Gastroesophageal sphincter (tissue), 4 donors: ENCODE data around the gene MOV10L1. TPM values are rescaled to one million over a fixed set of nuclear protein-coding genes. Genes with fewer than 3 reads are reported as not detected.

Experiments used
- ATAC-seq: fragments of 150-250 bp; one replicate; pipeline ENCODE4 v1.9.1; 2016; ENCODE audit warnings: mild to moderate bottlenecking, moderate library complexity
- H3K27ac ChIP-seq, 4 donors: fragments of 200-600 bp; sonication (generic) in 3 of 4; 1 replicate in 3 of 4; 2 replicates in 1 of 4; pipeline ENCODE4 v1.5.1; 2016 to 2019
- H3K27me3 ChIP-seq: fragments of 200-600 bp; sonication (generic); one replicate; pipeline ENCODE4 v1.5.1; 2019
- H3K36me3 ChIP-seq, 2 donors: fragments of 200-600 bp; sonication (generic); one replicate each; pipeline ENCODE4 v1.5.1; 2019; ENCODE audit warnings: control low read depth in 1 of 2
- H3K4me1 ChIP-seq, 3 donors: fragments of 200-600 bp; sonication (generic); 1 replicate in 2 of 3; 2 replicates in 1 of 3; pipeline ENCODE4 v1.5.1; 2016 to 2019; ENCODE audit warnings: control low read depth in 2 of 3
- H3K4me3 ChIP-seq, 2 donors: fragments of 200-600 bp; sonication (generic); one replicate each; pipeline ENCODE4 v1.5.1; 2019; ENCODE audit warnings: mild to moderate bottlenecking in 1 of 2, moderate library complexity in 1 of 2
- H3K9me3 ChIP-seq, 3 donors: fragments of 200-600 bp; sonication (generic); one replicate each; pipeline ENCODE4 v1.5.1; 2017 to 2019; ENCODE audit warnings: control low read depth in 2 of 3
- CTCF ChIP-seq, 4 experiments: fragments of 200-600 bp in 2 of 4; fragments of 450-650 bp in 2 of 4; sonication (generic) in 1 of 4; IDR thresholded peaks; one replicate each; pipeline ENCODE4 v1.5.1; 2017 to 2019; ENCODE audit warnings: antibody characterized with exemption in 4 of 4, mild to moderate bottlenecking in 2 of 4, moderate library complexity in 2 of 4
- EP300 ChIP-seq: sonication (generic); formaldehyde crosslinking; IDR thresholded peaks from one replicate; pipeline ENCODE4 v1.6.1; 2017; ENCODE audit warnings: antibody characterized with exemption, mild to moderate bottlenecking
- POLR2A ChIP-seq, 2 donors: fragments of 450-650 bp; IDR thresholded peaks; one replicate each; pipeline ENCODE4 v1.6.1; 2017; ENCODE audit warnings: antibody characterized with exemption in 2 of 2, mild to moderate bottlenecking in 2 of 2, moderate library complexity in 1 of 2
- POLR2AphosphoS5 ChIP-seq: sonication (generic); formaldehyde crosslinking; IDR thresholded peaks from one replicate; pipeline ENCODE4 v1.6.1; 2017; ENCODE audit warnings: antibody characterized with exemption
- WGBS, 2 donors: methylation state at CpG; one replicate each; pipeline ENCODE4 v1.1.5; 2018; ENCODE audit warnings: low coverage in 1 of 2; 5-methylcytosine and 5-hydroxymethylcytosine counted together
- total RNA-seq, 4 donors: library from RNA; depleted of rRNA; stranded (reverse); fragments of >200 nt; gene quantifications; one replicate each; pipeline ENCODE4 v1.1.0, GENCODE V29; 2016

MOV10L1 gene
- total RNA-seq, 4 donors from 2014 or later, result 0.78 TPM; not detected in 3

GRCh38 chr22:50111056-50111455 is 21.2 kb downstream of the MOV10L1 start:
- Histone ChIP-seq H3K4me3 (no peak overlapping the region), H3K36me3 (no peaks in the 10 kb centered on the region), H3K27ac (no peak overlapping the region), H3K27me3 (peaks cover 28% of the 10 kb centered on the region), H3K9me3 (no peaks in the 10 kb centered on the region), H3K4me1 (peaks cover 0 to 8% (median 0%) of the 10 kb centered on the region in 3 donors)
- TF ChIP-seq EP300 (no peak), POLR2A (IDR thresholded peaks at IDR 0.05) (no peak), POLR2AphosphoS5 (no peak), CTCF (IDR thresholded peaks at IDR 0.05) (no peak)
- 75 to 100% methylated on average over 1 of the region's 1 CpG for WGBS, 2 donors
- no peak for ATAC-seq

- peaks cover 0 to 8% (median 0%) of the 10 kb centered on the region in 3 donors for H3K4me1 ChIP-seq
- H3K9me3 ChIP-seq, result no peaks in the 10 kb centered on the region
- H3K36me3 ChIP-seq, result no peaks in the 10 kb centered on the region
- no peak overlapping the region for H3K27ac ChIP-seq
- no peak for TF ChIP-seq CTCF (IDR thresholded peaks at IDR 0.05)
- TF ChIP-seq POLR2A (IDR thresholded peaks at IDR 0.05), result no peak
- TF ChIP-seq POLR2AphosphoS5, result no peak
- no peak for ATAC-seq
- H3K27me3 ChIP-seq, result peaks cover 29% of the 10 kb centered on the region
- WGBS, 2 donors, result 89% methylated on average over 3 of the region's 28 CpGs; no CpG with 5 or more reads in 1 of the 2 donors
- H3K4me3 ChIP-seq, result no peak overlapping the region
Measured at GRCh38 chr22:50112151-50113118, 22.6 kb downstream of the MOV10L1 start.

GRCh38 chr22:50114221-50115021 is 24.6 kb downstream of the MOV10L1 start:
- TF ChIP-seq CTCF (IDR thresholded peaks at IDR 0.05), result no peak
- no peak for TF ChIP-seq POLR2AphosphoS5
- no peak for TF ChIP-seq EP300
- no peak for TF ChIP-seq POLR2A (IDR thresholded peaks at IDR 0.05)
- no peaks in the 10 kb centered on the region for H3K36me3 ChIP-seq
- no peaks in the 10 kb centered on the region for H3K9me3 ChIP-seq
- peak overlapping the region in 3 of 4 donors; percentile 7 to 51 (median 33) for H3K27ac ChIP-seq
- peaks cover 35% of the 10 kb centered on the region for H3K27me3 ChIP-seq
- H3K4me1 ChIP-seq, result peaks cover 0 to 8% (median 0%) of the 10 kb centered on the region in 3 donors
- peak overlapping the region in 1 of 2 donors; percentile 17 for H3K4me3 ChIP-seq
- ATAC-seq, result no peak
- 10 to 13% methylated on average over 7 to 11 of the region's 19 CpGs for WGBS, 2 donors

- 46 to 89% methylated on average over 4 to 5 of the region's 10 CpGs for WGBS, 2 donors
- no peak for ATAC-seq
- Histone ChIP-seq H3K9me3 (no peaks in the 10 kb centered on the region), H3K4me1 (peaks cover 0 to 8% (median 0%) of the 10 kb centered on the region in 3 donors), H3K36me3 (no peaks in the 10 kb centered on the region), H3K4me3 (no peak overlapping the region), H3K27ac (no peak overlapping the region), H3K27me3 (peaks cover 34% of the 10 kb centered on the region)
- no peak for TF ChIP-seq POLR2A (IDR thresholded peaks at IDR 0.05)
- no peak for TF ChIP-seq EP300
- TF ChIP-seq POLR2AphosphoS5, result no peak
- no peak for TF ChIP-seq CTCF (IDR thresholded peaks at IDR 0.05)
Measured at GRCh38 chr22:50115693-50116092, 25.9 kb downstream of the MOV10L1 start.
